Omental fat pad (tissue), 4 donors: ENCODE measurements around the gene ITPR1. TPM values are rescaled to one million over a fixed set of nuclear protein-coding genes. Genes with fewer than 3 reads are reported as not detected.
"Not testable (repeated sequence)": the region's sequence is repeated elsewhere in the genome, so short reads cannot be mapped to it uniquely, and the experiment has no call there.

Source experiments
- ATAC-seq: fragments of 150-250 bp; one replicate; pipeline ENCODE4 v1.9.1; 2016; ENCODE audit warnings: mild to moderate bottlenecking, moderate library complexity; ENCODE audit not compliant: low FRiP score
- DNase-seq: peaks from one replicate; pipeline ENCODE4 v3.0.0-alpha.2; 2019; ENCODE audit warnings: low spot score
- total RNA-seq, 4 donors: library from RNA; depleted of rRNA; stranded (reverse); fragments of >200 nt; gene quantifications; one replicate each; pipeline ENCODE4 v1.1.0, GENCODE V29; 2016
- TF ChIP-seq, protein P1 (sequence below), 3 donors: fragments of 450-650 bp; IDR thresholded peaks; one replicate each; pipeline ENCODE4 v1.5.1; 2016 to 2017; ENCODE audit warnings: antibody characterized with exemption in 3 of 3, mild to moderate bottlenecking in 3 of 3, moderate library complexity in 2 of 3

The ITPR1 gene
- total RNA-seq, 4 donors from 2014 or later: 38.3 to 58.5 (median 41.3) TPM

DNA sequence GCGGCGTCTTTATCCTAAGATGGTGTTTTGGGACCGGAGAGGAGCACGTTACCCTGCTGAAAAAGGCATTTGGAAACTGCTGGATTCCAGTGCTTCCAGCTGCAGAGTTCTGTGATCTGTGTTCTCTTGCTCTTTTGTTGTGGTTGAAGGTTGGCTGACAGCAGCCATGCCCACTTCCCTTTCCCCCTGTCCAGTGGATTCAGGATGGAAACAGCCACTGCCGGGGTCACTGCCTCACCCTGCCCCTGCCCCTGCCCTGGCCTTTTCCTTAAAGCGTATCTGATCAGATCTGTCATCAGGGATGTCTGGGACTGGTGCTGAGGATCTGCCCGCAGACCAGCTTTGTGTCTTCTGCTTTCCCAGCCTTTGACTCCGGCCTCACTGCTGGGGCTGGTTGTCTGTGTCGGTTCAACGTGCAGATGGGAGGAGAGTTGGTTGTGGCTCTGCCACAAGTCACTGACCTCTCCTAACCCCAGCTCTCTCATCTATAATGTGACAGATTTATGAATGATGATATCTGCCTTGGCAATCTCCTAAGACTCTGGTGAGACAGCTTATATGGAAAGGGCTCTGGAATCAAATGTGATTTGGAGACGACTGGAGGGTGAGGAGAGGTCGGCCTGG, 266.7 kb downstream of the ITPR1 start:
- DNase-seq: no peak
- ATAC-seq: no peak
- TF ChIP-seq, protein P1, sequence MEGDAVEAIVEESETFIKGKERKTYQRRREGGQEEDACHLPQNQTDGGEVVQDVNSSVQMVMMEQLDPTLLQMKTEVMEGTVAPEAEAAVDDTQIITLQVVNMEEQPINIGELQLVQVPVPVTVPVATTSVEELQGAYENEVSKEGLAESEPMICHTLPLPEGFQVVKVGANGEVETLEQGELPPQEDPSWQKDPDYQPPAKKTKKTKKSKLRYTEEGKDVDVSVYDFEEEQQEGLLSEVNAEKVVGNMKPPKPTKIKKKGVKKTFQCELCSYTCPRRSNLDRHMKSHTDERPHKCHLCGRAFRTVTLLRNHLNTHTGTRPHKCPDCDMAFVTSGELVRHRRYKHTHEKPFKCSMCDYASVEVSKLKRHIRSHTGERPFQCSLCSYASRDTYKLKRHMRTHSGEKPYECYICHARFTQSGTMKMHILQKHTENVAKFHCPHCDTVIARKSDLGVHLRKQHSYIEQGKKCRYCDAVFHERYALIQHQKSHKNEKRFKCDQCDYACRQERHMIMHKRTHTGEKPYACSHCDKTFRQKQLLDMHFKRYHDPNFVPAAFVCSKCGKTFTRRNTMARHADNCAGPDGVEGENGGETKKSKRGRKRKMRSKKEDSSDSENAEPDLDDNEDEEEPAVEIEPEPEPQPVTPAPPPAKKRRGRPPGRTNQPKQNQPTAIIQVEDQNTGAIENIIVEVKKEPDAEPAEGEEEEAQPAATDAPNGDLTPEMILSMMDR (IDR thresholded peaks at IDR 0.05): no peak

DNA sequence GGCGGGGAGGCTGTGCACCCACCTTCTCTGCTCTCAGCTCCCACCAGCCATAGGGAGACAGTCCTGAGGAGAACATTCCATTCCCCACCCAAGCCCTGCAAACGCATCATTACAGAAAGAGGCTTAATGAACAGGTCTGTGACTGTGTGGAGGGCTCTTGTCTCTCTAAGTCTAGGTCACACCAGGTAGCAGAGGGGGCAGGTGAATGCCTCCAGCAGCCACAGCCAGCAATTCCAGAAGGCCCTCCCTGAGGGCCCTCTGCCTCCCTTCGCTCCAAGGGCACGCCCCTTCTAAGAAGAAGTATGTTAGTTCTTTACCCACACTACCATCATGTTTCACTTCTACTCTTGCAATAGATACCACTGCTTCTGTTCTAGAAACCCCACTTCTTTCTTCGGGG, 268.6 kb downstream of the ITPR1 start:
- ATAC-seq (no peak), DNase-seq (no peak)
- TF ChIP-seq, protein P1 (IDR thresholded peaks at IDR 0.05): no peak

DNA sequence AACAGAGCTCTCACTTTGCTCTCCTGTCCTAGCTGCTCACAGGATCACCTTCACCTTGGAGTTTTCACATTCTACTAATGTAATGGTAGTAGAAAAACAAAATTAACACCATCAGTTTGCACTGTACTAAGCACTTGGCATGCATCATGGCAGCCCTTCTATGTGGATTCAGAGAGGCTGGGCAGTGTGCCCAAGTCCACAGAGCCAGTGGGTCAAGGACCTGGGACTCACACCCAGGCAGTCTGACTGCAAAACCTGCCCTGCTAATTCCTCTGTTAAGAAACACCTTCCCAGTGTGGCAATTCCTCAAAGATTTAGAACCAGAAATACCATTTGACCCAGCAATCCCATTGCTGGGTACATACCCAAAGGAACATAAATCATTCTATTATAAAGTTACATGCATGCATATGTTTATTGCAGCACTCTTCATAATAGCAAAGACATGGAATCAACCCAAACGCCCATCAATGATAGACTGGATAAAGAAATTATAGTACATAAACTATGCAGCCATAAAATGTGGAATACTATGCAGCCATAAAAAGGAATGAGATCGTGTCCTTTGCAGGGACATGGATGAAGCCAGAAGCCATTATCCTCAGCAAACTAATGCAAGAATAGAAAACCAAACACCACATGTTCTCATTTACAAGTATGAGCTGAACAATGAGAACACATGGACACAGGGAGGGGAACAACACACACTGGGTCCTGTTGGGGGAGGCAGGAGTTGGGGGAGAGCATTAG, 269.5 kb downstream of the ITPR1 start:
- DNase-seq, ATAC-seq: not testable (repeated sequence)

DNA sequence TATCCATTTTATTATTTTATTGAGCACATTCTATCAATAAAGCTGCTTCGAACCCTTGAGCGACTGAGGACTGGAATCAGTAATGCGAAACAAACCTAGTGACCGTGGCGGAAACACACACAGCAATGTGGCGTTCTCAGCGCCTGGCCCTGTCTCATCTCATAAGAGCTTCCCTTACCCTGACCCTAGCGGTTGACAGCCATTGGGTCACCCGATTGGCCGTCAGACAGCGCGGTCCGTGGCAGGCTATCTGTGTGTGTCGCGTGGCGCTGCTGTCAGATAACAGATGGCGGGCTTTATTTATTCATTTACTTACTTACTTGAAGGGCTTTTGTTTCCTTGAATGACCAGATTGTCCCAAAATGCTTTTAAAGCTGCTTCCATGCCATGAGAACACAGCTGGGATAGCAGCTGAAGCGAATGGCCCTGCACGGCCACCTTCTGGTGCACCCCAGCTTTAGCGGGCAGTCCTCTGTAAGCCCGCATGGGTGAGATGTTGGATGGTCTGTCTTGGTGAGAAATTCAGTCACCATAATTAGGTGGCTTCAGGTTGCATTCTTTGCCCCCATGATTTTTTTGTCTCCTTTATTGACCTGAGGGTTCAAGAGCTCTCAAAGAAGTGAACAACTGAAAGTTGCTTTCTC, 270.6 kb downstream of the ITPR1 start:
- ATAC-seq: no peak
- no peak for DNase-seq
- TF ChIP-seq, protein P1 (IDR thresholded peaks at IDR 0.05): no peak

GRCh38 chr3:4765212-4765611, 272.1 kb downstream of the ITPR1 start:
- DNase-seq: no peak
- TF ChIP-seq, protein P1 (IDR thresholded peaks at IDR 0.05): no peak
- ATAC-seq: no peak

DNA sequence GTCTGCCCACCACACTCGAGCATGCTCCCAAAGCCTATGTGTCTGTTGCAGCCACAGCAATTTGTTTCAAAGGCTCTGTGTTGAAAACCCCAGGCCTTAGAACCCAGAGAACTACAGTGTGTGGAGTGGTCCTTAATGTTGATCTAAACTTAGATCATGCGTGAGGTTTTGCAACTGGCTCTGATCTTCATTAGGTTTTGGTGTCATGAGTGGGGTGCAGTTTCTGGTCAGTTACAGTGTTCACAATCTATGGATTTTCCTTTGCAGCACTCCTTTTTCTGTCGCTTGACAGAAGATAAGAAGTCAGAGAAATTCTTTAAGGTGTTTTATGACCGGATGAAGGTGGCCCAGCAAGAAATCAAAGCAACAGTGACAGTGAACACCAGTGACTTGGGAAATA, 273.1 kb downstream of the ITPR1 start:
- ATAC-seq (no peak), DNase-seq (no peak)
- TF ChIP-seq, protein P1 (IDR thresholded peaks at IDR 0.05): no peak

DNA sequence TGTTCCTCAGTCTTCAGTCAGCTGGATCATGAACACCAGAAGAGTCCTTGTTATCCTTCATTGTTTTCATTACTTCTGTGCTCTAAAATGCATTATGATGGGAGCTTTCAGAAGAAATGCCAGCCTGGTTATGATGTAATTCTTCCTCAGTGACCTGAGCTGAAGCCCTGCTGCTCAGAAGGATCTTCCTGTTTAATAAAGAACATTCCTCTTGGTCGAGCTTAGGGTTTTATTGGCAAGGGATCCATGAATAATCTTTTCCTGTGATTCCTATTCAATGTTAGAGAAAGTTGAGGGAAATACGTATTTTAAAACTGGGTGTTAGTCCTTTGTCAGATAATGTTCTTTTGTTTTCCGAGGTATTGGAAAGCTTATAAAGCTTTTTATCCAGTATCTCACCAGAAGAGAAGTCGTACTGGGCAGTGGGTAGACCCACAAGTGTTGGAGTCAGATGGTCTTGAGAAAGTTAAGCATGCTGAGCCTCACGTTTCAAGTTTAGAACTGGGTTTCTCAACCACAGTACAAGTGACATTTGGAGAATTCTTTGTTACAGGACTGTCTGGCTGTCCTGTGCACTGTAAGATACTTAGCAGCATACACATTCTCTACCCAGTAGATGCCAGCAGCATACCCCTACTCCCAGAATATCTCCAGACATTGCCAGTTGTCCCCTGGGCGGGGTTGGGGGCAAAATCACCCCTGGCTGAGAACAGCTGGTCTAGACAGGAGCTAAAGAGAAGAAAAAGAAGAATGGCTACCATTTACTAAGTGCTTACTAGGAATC, 273.8 kb downstream of the ITPR1 start:
- ATAC-seq: no peak
- DNase-seq: no peak
- TF ChIP-seq, protein P1 (IDR thresholded peaks at IDR 0.05): no peak
